H9 (cell line): ENCODE data around the gene GAB3. TPM values are rescaled to one million over a fixed set of nuclear protein-coding genes. Genes with fewer than 3 reads are reported as not detected.
"Not testable (repeated sequence)": the region's sequence is repeated elsewhere in the genome, so short reads cannot be mapped to it uniquely, and the experiment has no call there.

ENCODE experiments used
- DNase-seq: peaks from one replicate; pipeline ENCODE4 v3.0.0-alpha.2; 2017
- H2AFZ ChIP-seq: one replicate; pipeline ENCODE4 v1.6.1; 2013; ENCODE audit warnings: mild to moderate bottlenecking, low read length, control low read depth, moderate library complexity
- H2AK5ac ChIP-seq: 2 replicates; pipeline ENCODE4 v1.6.1; 2013; ENCODE audit warnings: low read length, control low read depth, mixed read lengths; ENCODE audit not compliant: insufficient read length
- H2BK120ac ChIP-seq: one replicate; pipeline ENCODE4 v1.6.1; 2013; ENCODE audit warnings: low read depth, mild to moderate bottlenecking, low read length, control low read depth, inconsistent platforms; ENCODE audit not compliant: poor library complexity, severe bottlenecking
- H2BK12ac ChIP-seq: 2 replicates; pipeline ENCODE4 v1.6.1; 2013; ENCODE audit warnings: low read length, control low read depth, mixed read lengths, low read depth; ENCODE audit not compliant: insufficient read length
- H2BK15ac ChIP-seq: 2 replicates; pipeline ENCODE4 v1.6.1; 2013; ENCODE audit warnings: low read depth, low read length, control low read depth
- H2BK20ac ChIP-seq: one replicate; pipeline ENCODE4 v1.6.1; 2013; ENCODE audit warnings: low read depth, mild to moderate bottlenecking, low read length, control low read depth, inconsistent platforms; ENCODE audit not compliant: poor library complexity, severe bottlenecking
- H2BK5ac ChIP-seq: 2 replicates; pipeline ENCODE4 v1.6.1; 2013; ENCODE audit warnings: low read length, control low read depth, mixed read lengths; ENCODE audit not compliant: insufficient read length
- H3K14ac ChIP-seq: 2 replicates; pipeline ENCODE4 v1.6.1; 2013; ENCODE audit warnings: low read length, control low read depth; ENCODE audit not compliant: insufficient read depth
- H3K18ac ChIP-seq: 2 replicates; pipeline ENCODE4 v1.6.1; 2013; ENCODE audit warnings: low read depth, mild to moderate bottlenecking, mixed read lengths, low read length, control low read depth; ENCODE audit not compliant: insufficient read length
- H3K23ac ChIP-seq: 2 replicates; pipeline ENCODE4 v1.6.1; 2013; ENCODE audit warnings: low read length, control low read depth, mixed read lengths, low read depth; ENCODE audit not compliant: insufficient read length
- H3K23me2 ChIP-seq: 2 replicates; pipeline ENCODE4 v1.6.1; 2013; ENCODE audit warnings: low read depth, mild to moderate bottlenecking, mixed read lengths, low read length, control low read depth; ENCODE audit not compliant: insufficient read length, poor library complexity, severe bottlenecking
- H3K27ac ChIP-seq: 2 replicates; pipeline ENCODE4 v1.5.1; 2013; ENCODE audit warnings: low read length, control low read depth, mixed read lengths, low read depth; ENCODE audit not compliant: insufficient read length
- H3K27me3 ChIP-seq: 2 replicates; pipeline ENCODE4 v1.6.1; 2013; ENCODE audit warnings: low read length, control low read depth, inconsistent platforms; ENCODE audit not compliant: insufficient read depth
- H3K4ac ChIP-seq: 2 replicates; pipeline ENCODE4 v1.6.1; 2013; ENCODE audit warnings: low read depth, mild to moderate bottlenecking, control low read depth, inconsistent platforms, low read length, moderate library complexity
- H3K4me1 ChIP-seq: 2 replicates; pipeline ENCODE4 v1.6.1; 2013; ENCODE audit warnings: low read length, control low read depth, inconsistent platforms; ENCODE audit not compliant: insufficient read depth
- H3K4me2 ChIP-seq: 2 replicates; pipeline ENCODE4 v1.6.1; 2013; ENCODE audit warnings: low read length, control low read depth, mixed read lengths; ENCODE audit not compliant: insufficient read length, insufficient read depth
- H3K56ac ChIP-seq: 2 replicates; pipeline ENCODE4 v1.6.1; 2013; ENCODE audit warnings: low read depth, mild to moderate bottlenecking, mixed read lengths, low read length, control low read depth; ENCODE audit not compliant: insufficient read length
- H3K79me1 ChIP-seq: 2 replicates; pipeline ENCODE4 v1.6.1; 2013; ENCODE audit warnings: low read depth, mild to moderate bottlenecking, moderate library complexity, low read length, control low read depth, inconsistent platforms; ENCODE audit not compliant: insufficient read depth, poor library complexity, severe bottlenecking
- H3K79me2 ChIP-seq: 2 replicates; pipeline ENCODE4 v1.6.1; 2013; ENCODE audit warnings: low read length, control low read depth, inconsistent platforms; ENCODE audit not compliant: insufficient read depth
- H3K9ac ChIP-seq: 2 replicates; pipeline ENCODE4 v1.6.1; 2013; ENCODE audit warnings: low read length, control low read depth, mixed read lengths; ENCODE audit not compliant: insufficient read length; ENCODE audit errors: extremely low read depth
- H3K9me3 ChIP-seq: one replicate; pipeline ENCODE4 v1.6.1; 2013; ENCODE audit warnings: low read depth, low read length, inconsistent platforms; ENCODE audit not compliant: control insufficient read depth
- H3T11ph ChIP-seq: one replicate; pipeline ENCODE4 v1.6.1; 2013; ENCODE audit warnings: mild to moderate bottlenecking, low read length, control low read depth, inconsistent platforms
- H4K20me1 ChIP-seq: one replicate; pipeline ENCODE4 v1.6.1; 2013; ENCODE audit not compliant: control insufficient read depth, insufficient read length, insufficient read depth
- H4K5ac ChIP-seq: 2 replicates; pipeline ENCODE4 v1.6.1; 2013; ENCODE audit warnings: low read depth, mild to moderate bottlenecking, mixed read lengths, low read length, control low read depth; ENCODE audit not compliant: insufficient read length
- H4K8ac ChIP-seq: replicated peaks from 2 replicates; pipeline ENCODE4 v1.6.1; 2013; ENCODE audit warnings: low read length, control low read depth, mixed read lengths, low read depth; ENCODE audit not compliant: insufficient read length
- H4K91ac ChIP-seq: 2 replicates; pipeline ENCODE4 v1.6.1; 2013; ENCODE audit warnings: low read depth, mild to moderate bottlenecking, moderate library complexity, mixed read lengths, low read length, control low read depth; ENCODE audit not compliant: insufficient read length
- H3K27ac Mint-ChIP-seq, 3 experiments: 2 replicates in 2 of 3; 3 replicates in 1 of 3; pipeline ENCODE4 v1.8.0; 2020 to 2021; ENCODE audit warnings: mixed read lengths in 3 of 3, mild to moderate bottlenecking in 1 of 3, moderate library complexity in 1 of 3
- H3K27me3 Mint-ChIP-seq: 2 replicates; pipeline ENCODE4 v1.8.0; 2021; ENCODE audit warnings: low read depth, mild to moderate bottlenecking, moderate library complexity, mixed read lengths
- H3K36me3 Mint-ChIP-seq, 3 experiments: 2 replicates in 2 of 3; 3 replicates in 1 of 3; pipeline ENCODE4 v1.8.0; 2020 to 2021; ENCODE audit warnings: low read depth in 3 of 3, mixed read lengths in 3 of 3; ENCODE audit not compliant: insufficient read depth in 1 of 3
- H3K4me1 Mint-ChIP-seq, 2 experiments: 2 replicates each; pipeline ENCODE4 v1.8.0; 2020; ENCODE audit warnings: mixed read lengths in 2 of 2
- H3K4me3 Mint-ChIP-seq, 2 experiments: 2 replicates in 1 of 2; 3 replicates in 1 of 2; pipeline ENCODE4 v1.8.0; 2020 to 2021; ENCODE audit warnings: mild to moderate bottlenecking in 2 of 2, mixed read lengths in 2 of 2, moderate library complexity in 1 of 2
- H3K9me3 Mint-ChIP-seq, 2 experiments: 2 replicates in 1 of 2; 3 replicates in 1 of 2; pipeline ENCODE4 v1.8.0; 2020; ENCODE audit warnings: mild to moderate bottlenecking in 2 of 2, mixed read lengths in 2 of 2, moderate library complexity in 1 of 2
- WGBS: extraction: QIAGEN DNeasy Blood & Tissue Kit; methylation state at CpG from one replicate; pipeline ENCODE4 v1.1.7; 2013; ENCODE audit warnings: missing lambda C conversion rate, low lambda C conversion rate, mixed read lengths; ENCODE audit not compliant: insufficient read length; ENCODE audit errors: extremely low coverage; 5-methylcytosine and 5-hydroxymethylcytosine counted together
- total RNA-seq: library from RNA; stranded (reverse); gene quantifications from 2 replicates; pipeline ENCODE4 v1.2.1, GENCODE V29; 2021
- TF ChIP-seq, protein P1 (sequence below): fragments of 200-600 bp; sonication (generic); conservative IDR thresholded peaks from 3 replicates; pipeline ENCODE4 v1.8.0; 2021; ENCODE audit warnings: antibody characterized with exemption, mild to moderate bottlenecking

The GAB3 gene
- total RNA-seq, 1 experiment from 2014 or later = 0.46 TPM

DNA sequence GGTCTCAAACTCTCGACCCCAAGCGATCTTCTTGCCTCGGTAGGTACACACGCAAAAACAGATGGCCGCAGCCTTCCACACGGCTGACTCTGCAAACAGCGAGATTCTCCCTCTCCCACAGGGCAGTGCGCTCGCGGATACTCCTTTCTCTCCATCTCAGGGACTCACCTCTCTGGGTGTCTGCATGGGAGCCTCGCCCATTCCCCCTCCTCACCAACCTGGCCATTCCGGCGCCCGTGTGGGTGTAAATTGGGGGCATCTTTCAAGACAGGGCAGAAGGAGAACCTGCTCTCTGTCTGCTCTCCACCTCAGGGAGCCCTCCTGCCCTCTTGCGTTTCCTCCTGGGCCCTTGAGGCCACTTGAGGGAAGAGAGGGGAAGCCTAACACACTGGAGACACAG lies 101.9 kb downstream of the GAB3 start:
- H4K5ac ChIP-seq = no peak overlapping the region
- WGBS = no CpG with 5 or more reads among the region's 15 CpGs
- Mint-ChIP-seq H3K27ac (no peak overlapping the region), H3K36me3 (no peaks in the 10 kb centered on the region), H3K27me3 (peaks cover 2% of the 10 kb centered on the region; the same call in 1 of the 2 replicates), H3K4me1 (peaks cover 4 to 7% of the 10 kb centered on the region in 2 experiments; a peak in 2 of 4 replicates), H3K9me3 (peaks cover 26 to 32% of the 10 kb centered on the region in 2 experiments), H3K4me3 (no peak overlapping the region)
- H3K79me2 ChIP-seq = no peaks in the 10 kb centered on the region
- H3K18ac ChIP-seq = no peak overlapping the region
- H3K79me1 ChIP-seq = no peaks in the 10 kb centered on the region
- no peak overlapping the region for H2AK5ac ChIP-seq
- H3K23me2 ChIP-seq = no peaks in the 10 kb centered on the region
- no peak overlapping the region for H4K8ac ChIP-seq
- H2BK5ac ChIP-seq = no peak overlapping the region
- no peak overlapping the region for H3T11ph ChIP-seq
- no peak overlapping the region for H3K14ac ChIP-seq
- H3K23ac ChIP-seq = no peak overlapping the region
- no peak overlapping the region for H3K9ac ChIP-seq
- H2BK20ac ChIP-seq = no peak overlapping the region
- H4K91ac ChIP-seq = no peak overlapping the region
- no peak overlapping the region for H3K27ac ChIP-seq
- H3K56ac ChIP-seq = no peak overlapping the region
- H2BK15ac ChIP-seq = no peak overlapping the region
- H4K20me1 ChIP-seq = no peaks in the 10 kb centered on the region
- H3K9me3 ChIP-seq = peaks cover 19% of the 10 kb centered on the region
- H3K27me3 ChIP-seq = no peaks in the 10 kb centered on the region
- H3K4me2 ChIP-seq = no peak overlapping the region
- H3K4ac ChIP-seq = no peak overlapping the region
- TF ChIP-seq, protein P1, sequence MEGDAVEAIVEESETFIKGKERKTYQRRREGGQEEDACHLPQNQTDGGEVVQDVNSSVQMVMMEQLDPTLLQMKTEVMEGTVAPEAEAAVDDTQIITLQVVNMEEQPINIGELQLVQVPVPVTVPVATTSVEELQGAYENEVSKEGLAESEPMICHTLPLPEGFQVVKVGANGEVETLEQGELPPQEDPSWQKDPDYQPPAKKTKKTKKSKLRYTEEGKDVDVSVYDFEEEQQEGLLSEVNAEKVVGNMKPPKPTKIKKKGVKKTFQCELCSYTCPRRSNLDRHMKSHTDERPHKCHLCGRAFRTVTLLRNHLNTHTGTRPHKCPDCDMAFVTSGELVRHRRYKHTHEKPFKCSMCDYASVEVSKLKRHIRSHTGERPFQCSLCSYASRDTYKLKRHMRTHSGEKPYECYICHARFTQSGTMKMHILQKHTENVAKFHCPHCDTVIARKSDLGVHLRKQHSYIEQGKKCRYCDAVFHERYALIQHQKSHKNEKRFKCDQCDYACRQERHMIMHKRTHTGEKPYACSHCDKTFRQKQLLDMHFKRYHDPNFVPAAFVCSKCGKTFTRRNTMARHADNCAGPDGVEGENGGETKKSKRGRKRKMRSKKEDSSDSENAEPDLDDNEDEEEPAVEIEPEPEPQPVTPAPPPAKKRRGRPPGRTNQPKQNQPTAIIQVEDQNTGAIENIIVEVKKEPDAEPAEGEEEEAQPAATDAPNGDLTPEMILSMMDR = no peak
- H2AFZ ChIP-seq = no peak overlapping the region
- H2BK120ac ChIP-seq = no peak overlapping the region
- no peak for DNase-seq
- no peaks in the 10 kb centered on the region for H3K4me1 ChIP-seq
- H2BK12ac ChIP-seq = no peak overlapping the region

DNA sequence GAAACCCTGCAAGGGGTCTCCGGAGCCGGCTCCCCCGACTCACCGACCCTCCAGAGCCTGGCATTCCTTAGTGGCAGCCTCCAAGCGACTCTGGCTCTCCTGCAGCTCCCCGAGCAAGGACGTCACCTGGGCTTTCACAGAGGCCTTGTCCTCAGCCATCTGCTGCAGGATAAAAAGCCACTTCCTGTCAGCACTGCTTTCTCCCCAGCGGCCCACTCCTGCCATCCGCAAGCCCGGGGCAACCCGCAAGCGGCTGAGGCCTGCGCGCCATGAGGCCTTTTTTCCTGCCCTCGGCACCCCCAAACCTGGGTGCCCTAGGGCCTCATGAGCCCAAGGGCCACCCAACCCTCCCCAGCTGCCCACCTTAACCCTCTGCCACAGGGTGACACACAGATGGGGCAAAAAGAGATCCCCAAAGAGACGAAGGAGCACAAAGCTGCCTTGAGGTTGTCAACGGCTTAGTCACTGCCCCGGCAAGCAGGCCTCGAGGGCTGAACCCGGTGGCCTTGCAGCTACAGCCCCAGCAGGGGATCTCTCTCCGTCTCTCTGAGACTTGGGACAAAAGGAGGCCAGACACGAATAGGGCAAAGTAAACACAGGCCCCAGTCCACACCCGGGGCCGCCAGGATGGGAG lies 105.0 kb downstream of the GAB3 start:
- H3K4me2 ChIP-seq, H4K5ac ChIP-seq, H2BK5ac ChIP-seq, H3K14ac ChIP-seq, H4K20me1 ChIP-seq, H3K18ac ChIP-seq, H3K36me3 Mint-ChIP-seq, H4K91ac ChIP-seq, H2AFZ ChIP-seq, H3K9ac ChIP-seq, H3K23ac ChIP-seq, DNase-seq, H3T11ph ChIP-seq, H3K27me3 ChIP-seq, H3K56ac ChIP-seq, H3K79me2 ChIP-seq, H2AK5ac ChIP-seq, H3K4me1 ChIP-seq, H3K79me1 ChIP-seq, H2BK20ac ChIP-seq, H3K4me1 Mint-ChIP-seq, H2BK15ac ChIP-seq, H3K4ac ChIP-seq, H3K27ac Mint-ChIP-seq, H3K23me2 ChIP-seq, H2BK12ac ChIP-seq, H4K8ac ChIP-seq, H3K27me3 Mint-ChIP-seq, H2BK120ac ChIP-seq, H3K27ac ChIP-seq, H3K4me3 Mint-ChIP-seq: not testable (repeated sequence)
- peaks cover 20% of the 10 kb centered on the region in 2 experiments for H3K9me3 Mint-ChIP-seq
- H3K9me3 ChIP-seq = peaks cover 14% of the 10 kb centered on the region
- no CpG with 5 or more reads among the region's 24 CpGs for WGBS
